Amniotic epithelial cell (primary cell): Measurements from ENCODE around the gene SYT2.

Experiments
- DNase-seq: peaks from one replicate; pipeline ENCODE4 v3.0.0-alpha.2; 2010; ENCODE audit warnings: low read depth

The SYT2 gene

DNA sequence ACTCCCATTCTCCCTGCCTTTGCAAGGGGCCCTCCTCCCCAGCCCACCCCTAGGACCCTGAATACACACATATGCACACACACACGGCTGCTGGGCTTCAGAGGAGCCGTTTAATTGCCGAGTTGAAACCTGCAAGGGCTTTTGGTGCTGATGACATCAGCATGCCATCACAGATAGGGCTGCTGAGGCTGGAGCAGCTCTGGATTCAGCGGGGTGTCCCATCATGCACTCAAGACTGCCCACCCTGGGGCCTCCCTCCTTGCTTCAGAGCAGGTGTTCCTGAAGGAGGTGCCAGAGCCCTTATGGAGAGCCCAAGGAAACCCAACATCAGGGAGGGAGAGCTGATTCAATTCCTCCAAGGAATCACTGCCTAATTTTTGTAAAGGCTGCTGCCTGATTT is 5.7 kb downstream of the SYT2 start:
- DNase-seq: no peak

DNA sequence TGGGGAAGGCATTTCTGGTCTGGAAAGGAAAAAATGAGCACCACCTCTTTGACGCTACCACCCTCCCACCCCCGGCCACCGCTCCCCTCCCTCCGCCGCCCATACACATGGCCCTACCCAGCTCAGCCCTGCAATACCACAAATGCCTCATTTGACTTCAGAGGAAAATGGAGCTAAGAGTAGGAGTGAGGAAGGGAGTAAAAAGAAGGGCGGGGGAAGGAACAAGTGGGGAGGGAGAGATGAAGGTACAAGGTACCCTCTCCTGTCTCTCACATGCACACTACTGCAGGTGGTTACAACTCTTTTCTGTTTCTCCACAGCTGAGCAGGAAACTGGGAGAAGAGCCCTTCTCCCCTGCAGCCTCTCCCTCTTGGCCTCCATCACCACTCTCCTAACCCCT is 7.1 kb downstream of the SYT2 start:
- DNase-seq: no peak

DNA sequence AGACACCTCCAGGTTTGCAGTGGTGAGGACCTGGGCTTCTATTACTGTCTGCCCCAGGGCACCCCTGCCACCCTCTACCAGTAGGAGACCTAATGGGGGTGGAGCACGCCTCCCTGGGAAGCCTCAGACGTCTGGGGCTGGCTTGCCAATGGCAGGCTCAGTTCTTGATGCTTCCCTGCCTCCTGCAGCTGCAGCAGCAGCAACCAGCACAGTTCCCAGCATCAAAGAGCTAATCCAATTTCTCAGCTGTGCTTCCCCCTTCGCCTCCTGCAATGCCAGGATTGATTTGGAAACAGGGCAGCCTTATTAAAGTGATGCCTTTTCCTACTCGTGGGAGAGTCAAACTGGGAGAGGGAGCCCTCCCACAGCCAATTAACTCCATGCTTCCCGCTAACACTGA is 8.2 kb downstream of the SYT2 start:
- no peak for DNase-seq

- no peak for DNase-seq
Observed at GRCh38 chr1:202701200-202701599, 9.1 kb downstream of the SYT2 start.

GRCh38 chr1:202700061-202700460 is 10.2 kb downstream of the SYT2 start:
- DNase-seq: no peak

- no peak for DNase-seq
Observed at GRCh38 chr1:202698276-202698675, 12.0 kb downstream of the SYT2 start.

- DNase-seq: no peak
Observed at GRCh38 chr1:202697038-202697437, 13.2 kb downstream of the SYT2 start.

GRCh38 chr1:202694314-202694713 is 15.9 kb downstream of the SYT2 start:
- DNase-seq: no peak

GRCh38 chr1:202692959-202693555 is 17.2 kb downstream of the SYT2 start:
- DNase-seq: peak; percentile 69

GRCh38 chr1:202691816-202692215 is 18.4 kb downstream of the SYT2 start:
- no peak for DNase-seq

- DNase-seq: no peak
Observed at GRCh38 chr1:202689493-202690342, 20.5 kb downstream of the SYT2 start.

DNA sequence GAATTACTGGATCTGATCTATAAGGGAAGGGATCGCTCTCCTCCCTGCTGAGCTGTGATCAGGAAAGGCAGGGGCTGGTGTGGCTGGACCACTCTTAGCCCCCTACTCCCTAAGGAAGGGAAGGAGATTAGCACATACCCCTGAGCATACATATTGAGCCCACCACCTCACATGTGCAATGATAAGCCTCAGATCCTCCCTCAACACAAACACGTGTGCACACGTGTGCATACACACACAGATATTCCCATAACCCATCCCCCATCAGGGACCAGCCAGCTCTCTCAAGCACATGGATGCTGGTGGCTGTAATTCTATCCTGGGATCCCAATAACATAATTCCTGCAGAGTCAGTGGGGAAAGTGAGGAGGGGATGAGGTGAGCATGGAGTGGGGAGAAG is 21.2 kb downstream of the SYT2 start:
- DNase-seq: no peak

- no peak for DNase-seq
Observed at GRCh38 chr1:202688401-202688800, 21.9 kb downstream of the SYT2 start.

- DNase-seq: no peak
Observed at GRCh38 chr1:202687798-202688197, 22.5 kb downstream of the SYT2 start.

GRCh38 chr1:202687370-202687769 is 22.9 kb downstream of the SYT2 start:
- DNase-seq: no peak

DNA sequence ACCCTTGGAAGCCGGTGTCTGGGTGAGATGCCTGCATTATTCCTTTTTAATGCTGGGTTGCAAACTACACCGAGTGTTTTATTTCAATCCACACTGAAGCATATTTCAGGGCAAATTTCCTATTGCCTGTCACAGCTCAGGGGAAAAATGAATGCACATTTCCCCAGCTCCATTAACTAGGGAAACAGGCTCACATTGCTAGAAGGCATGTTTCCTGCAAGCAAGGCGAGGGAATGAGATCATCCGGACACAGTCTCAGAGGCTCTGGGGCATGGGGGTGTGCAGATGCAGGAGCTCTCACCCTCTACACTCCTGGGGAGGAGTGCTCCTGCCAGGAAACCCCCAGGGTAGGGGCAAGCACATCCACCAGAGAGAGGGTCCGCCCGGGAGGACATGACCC is 24.6 kb downstream of the SYT2 start:
- DNase-seq: no peak

DNA sequence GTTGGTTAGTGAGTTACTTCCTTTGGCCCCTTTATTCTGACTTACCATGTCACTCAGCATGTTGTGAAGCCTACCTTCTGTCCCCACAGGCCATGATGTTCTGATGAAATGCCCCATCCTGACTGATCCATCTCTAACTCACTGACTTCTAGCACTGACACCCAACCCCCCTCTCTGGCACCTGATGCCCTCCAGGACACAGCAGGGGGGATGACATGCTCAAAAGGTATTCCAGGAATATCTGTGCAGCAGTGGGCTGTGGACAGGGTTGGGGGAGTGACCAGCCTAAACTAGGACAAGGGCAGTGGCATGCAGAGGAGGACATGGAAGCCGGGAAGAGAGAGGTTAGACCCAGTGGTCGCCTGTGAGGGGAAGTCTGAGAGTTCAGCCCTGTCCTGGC is 25.5 kb downstream of the SYT2 start:
- DNase-seq: no peak

GRCh38 chr1:202683029-202683428 is 27.2 kb downstream of the SYT2 start:
- DNase-seq: no peak

DNA sequence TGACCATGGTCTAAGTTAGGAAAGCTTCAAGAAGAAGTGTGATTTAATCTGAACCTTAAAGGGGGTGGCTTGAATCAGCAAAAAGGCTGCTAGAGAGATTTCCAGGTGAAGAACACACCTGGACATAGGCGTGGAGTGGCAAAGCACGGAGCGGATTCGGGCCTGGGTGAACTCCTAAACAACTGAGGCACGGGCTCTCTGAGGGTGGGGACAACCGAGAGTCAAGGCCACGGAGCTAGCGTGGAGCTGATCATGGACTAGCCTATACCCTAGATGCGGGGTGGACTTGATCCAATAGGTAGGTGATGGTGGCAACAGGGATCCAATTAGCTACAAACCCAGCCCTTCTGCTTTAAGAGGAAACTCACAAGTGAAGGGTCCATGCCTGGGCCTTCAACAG is 27.8 kb downstream of the SYT2 start:
- no peak for DNase-seq

DNA sequence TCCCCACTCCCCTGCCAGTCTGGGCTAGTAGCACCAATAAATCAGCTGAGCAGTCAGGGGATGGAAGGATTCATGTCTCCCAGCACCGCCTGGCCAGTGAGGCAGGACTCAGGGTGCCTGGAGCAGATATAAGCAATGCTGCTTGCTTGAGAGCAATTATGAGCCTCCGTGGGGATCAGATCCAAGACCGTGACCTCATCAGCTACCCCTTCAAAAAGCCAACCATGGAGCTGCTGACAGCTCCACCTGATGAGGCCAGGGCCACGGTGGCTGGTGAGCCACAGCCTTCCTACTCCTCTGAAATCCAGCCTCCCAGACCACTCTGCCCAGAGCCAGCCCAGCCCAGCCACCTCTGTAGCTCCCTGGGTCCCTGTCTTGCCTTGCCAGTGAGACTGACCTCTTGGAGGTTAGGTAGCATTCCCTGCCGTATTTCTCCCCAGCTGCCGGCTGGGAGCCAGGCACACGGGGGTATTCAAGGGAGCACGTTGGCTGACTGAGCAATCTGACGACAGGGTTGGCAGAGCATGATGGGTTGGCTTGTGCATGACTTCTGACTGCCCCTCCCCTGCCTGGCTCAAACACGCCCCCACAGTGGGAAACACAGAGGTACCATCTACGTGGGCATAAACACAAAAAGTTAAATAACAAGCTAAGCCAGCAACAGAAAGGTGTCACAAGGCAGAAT is 28.4 kb downstream of the SYT2 start:
- no peak for DNase-seq

GRCh38 chr1:202680586-202681352 is 29.5 kb downstream of the SYT2 start:
- no peak for DNase-seq

GRCh38 chr1:202679406-202680177 is 30.7 kb downstream of the SYT2 start:
- no peak for DNase-seq
